CD14-positive monocyte (primary cell): ENCODE results near the gene SNX19. TPM values are rescaled to one million over a fixed set of nuclear protein-coding genes. Genes with fewer than 3 reads are reported as not detected.

ENCODE experiments used
- DNase-seq, 3 donors: peaks; one replicate each; pipeline ENCODE4 v3.0.0-alpha.2; 2011 to 2022
- H2AFZ ChIP-seq: 2 replicates; pipeline ENCODE4 v1.6.0; 2012; ENCODE audit warnings: mild to moderate bottlenecking, low read depth, low read length, inconsistent platforms; ENCODE audit not compliant: insufficient read depth, poor library complexity, severe bottlenecking
- H3K27ac ChIP-seq, 2 donors: 1 replicate in 1 of 2; 2 replicates in 1 of 2; pipeline ENCODE4 v1.5.1; 2012 to 2013; ENCODE audit warnings: low read length in 2 of 2, control low read depth in 1 of 2, inconsistent platforms in 1 of 2, low read depth in 1 of 2, mild to moderate bottlenecking in 1 of 2
- H3K27me3 ChIP-seq, 2 donors: one replicate each; pipeline versions ENCODE4 v1.6.0 to v1.6.1; 2011 to 2013; ENCODE audit warnings: low read length in 2 of 2; ENCODE audit not compliant: control insufficient read depth in 2 of 2, insufficient read depth in 2 of 2
- H3K36me3 ChIP-seq, 2 donors: replicated peaks in 1 of 2; 1 replicate in 1 of 2; 2 replicates in 1 of 2; pipeline versions ENCODE4 v1.5.1 to v1.6.1; 2012 to 2013; ENCODE audit warnings: low read length in 2 of 2, control low read depth in 1 of 2, inconsistent platforms in 1 of 2, mild to moderate bottlenecking in 1 of 2; ENCODE audit not compliant: insufficient read depth in 2 of 2, control insufficient read depth in 1 of 2
- H3K4me1 ChIP-seq, 2 donors: 1 replicate in 1 of 2; 2 replicates in 1 of 2; pipeline versions ENCODE4 v1.5.1 to v1.6.1; 2012 to 2013; ENCODE audit warnings: low read length in 2 of 2, control low read depth in 1 of 2, inconsistent platforms in 1 of 2, mild to moderate bottlenecking in 1 of 2, moderate library complexity in 1 of 2; ENCODE audit not compliant: insufficient read depth in 2 of 2, control insufficient read depth in 1 of 2
- H3K4me2 ChIP-seq: replicated peaks from 2 replicates; pipeline ENCODE3; 2012; ENCODE audit warnings: low read length, moderate library complexity, mild to moderate bottlenecking; ENCODE audit not compliant: poor library complexity, severe bottlenecking; ENCODE audit errors: extremely low read depth
- H3K4me3 ChIP-seq, 3 experiments: fragments of 200-600 bp in 1 of 3; sonication (generic) in 1 of 3; replicated peaks in 1 of 3; 1 replicate in 2 of 3; 2 replicates in 1 of 3; pipeline ENCODE4 v1.5.1; 2011 to 2013; ENCODE audit warnings: low read length in 3 of 3, mild to moderate bottlenecking in 3 of 3, control low read depth in 2 of 3, low read depth in 2 of 3, inconsistent platforms in 1 of 3, moderate library complexity in 1 of 3
- H3K79me2 ChIP-seq: 2 replicates; pipeline ENCODE4 v1.6.0; 2012; ENCODE audit warnings: mild to moderate bottlenecking, control low read depth, inconsistent platforms, low read length, moderate library complexity; ENCODE audit not compliant: insufficient read depth
- H3K9ac ChIP-seq: 2 replicates; pipeline ENCODE4 v1.6.0; 2017; ENCODE audit warnings: low read length, mild to moderate bottlenecking; ENCODE audit not compliant: insufficient read depth, poor library complexity, severe bottlenecking
- H3K9me3 ChIP-seq, 2 donors: replicated peaks in 1 of 2; 1 replicate in 1 of 2; 2 replicates in 1 of 2; pipeline versions ENCODE4 v1.5.1 to v1.6.1; 2012 to 2013; ENCODE audit warnings: low read length in 2 of 2, control low read depth in 1 of 2; ENCODE audit not compliant: control insufficient read depth in 1 of 2, insufficient read depth in 1 of 2
- H4K20me1 ChIP-seq: 2 replicates; pipeline ENCODE4 v1.6.0; 2012; ENCODE audit warnings: mild to moderate bottlenecking, low read length, control low read depth, moderate library complexity; ENCODE audit not compliant: insufficient read depth
- H3K27ac Mint-ChIP-seq, 7 donors: one replicate each; pipeline ENCODE4 v1.8.0; 2020; ENCODE audit warnings: mild to moderate bottlenecking in 7 of 7, mixed read lengths in 7 of 7, moderate library complexity in 6 of 7, inconsistent platforms in 2 of 7
- H3K27me3 Mint-ChIP-seq, 3 donors: one replicate each; pipeline ENCODE4 v1.8.0; 2021 to 2022; ENCODE audit warnings: low read depth in 3 of 3, mild to moderate bottlenecking in 3 of 3, mixed read lengths in 3 of 3, moderate library complexity in 3 of 3, inconsistent platforms in 1 of 3
- H3K36me3 Mint-ChIP-seq, 2 donors: one replicate each; pipeline ENCODE4 v1.8.0; 2020; ENCODE audit warnings: mixed read lengths in 2 of 2, inconsistent platforms in 1 of 2, mild to moderate bottlenecking in 1 of 2
- H3K4me1 Mint-ChIP-seq: one replicate; pipeline ENCODE4 v1.8.0; 2020; ENCODE audit warnings: mild to moderate bottlenecking, mixed read lengths
- H3K4me3 Mint-ChIP-seq, 2 donors: one replicate each; pipeline ENCODE4 v1.8.0; 2020; ENCODE audit warnings: mild to moderate bottlenecking in 2 of 2, mixed read lengths in 2 of 2, moderate library complexity in 1 of 2
- H3K9me3 Mint-ChIP-seq, 7 donors: one replicate each; pipeline ENCODE4 v1.8.0; 2020 to 2022; ENCODE audit warnings: mixed read lengths in 7 of 7, mild to moderate bottlenecking in 6 of 7, moderate library complexity in 6 of 7, inconsistent platforms in 2 of 7
- WGBS: methylation state at CpG from one replicate; pipeline ENCODE4 v1.1.5; 2013; ENCODE audit warnings: missing lambda C conversion rate; ENCODE audit not compliant: insufficient coverage; 5-methylcytosine and 5-hydroxymethylcytosine counted together
- intact Hi-C, 2 donors: fragments of 100-400 bp; cut with micrococcal nuclease; formaldehyde crosslinking; loops; one replicate each; pipeline versions ENCODE4 v1.15.0 to v1.15.1; 2023
- polyA plus RNA-seq, 3 donors: library from polyadenylated mRNA; depleted of rRNA in 1 of 3; unstranded in 2 of 3; stranded (reverse) in 1 of 3; fragments of 300-500 nt in 2 of 3; fragments of >200 nt in 1 of 3; fragmentation: Illumina TruSeq in 2 of 3; gene quantifications; 1 replicate in 2 of 3; 2 replicates in 1 of 3; pipeline ENCODE4 v1.2.3, GENCODE V29; 2012 to 2021
- TF ChIP-seq, protein P1 (sequence below): fragments of 200-600 bp; IDR thresholded peaks from one replicate; pipeline ENCODE4 v1.8.0; 2022; ENCODE audit warnings: antibody characterized with exemption, mild to moderate bottlenecking

Gene SNX19
- polyA plus RNA-seq, 3 donors = 13.6 to 23.3 (median 17.6) TPM

DNA sequence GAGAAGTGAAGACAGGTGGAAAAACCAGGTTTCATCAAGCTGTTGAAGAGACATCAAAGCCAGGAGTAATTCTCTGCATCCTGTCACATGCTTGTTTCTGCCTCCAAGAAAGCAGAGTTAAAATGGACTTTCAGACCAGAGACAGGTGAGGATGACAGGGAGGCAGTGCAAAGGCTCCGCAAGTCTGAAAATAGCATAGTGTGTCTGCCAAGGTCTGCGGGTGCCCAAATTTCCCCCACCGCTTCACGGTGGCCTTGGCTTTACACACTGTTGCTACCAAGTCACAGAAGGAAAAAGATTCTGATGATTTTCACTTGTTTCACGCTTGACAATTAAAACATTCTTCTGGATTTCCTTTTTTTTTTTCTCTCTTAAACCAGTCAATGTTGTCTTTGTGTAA is 44.2 kb downstream of the SNX19 start:
- H3K27ac Mint-ChIP-seq = no peak overlapping the region
- H3K4me2 ChIP-seq = no peak overlapping the region
- no peaks in the 10 kb centered on the region for H4K20me1 ChIP-seq
- no peaks in the 10 kb centered on the region for H3K27me3 ChIP-seq
- WGBS = 100% methylated on average over 4 of the region's 5 CpGs
- no peaks in the 10 kb centered on the region for H3K9me3 ChIP-seq
- no peaks in the 10 kb centered on the region for H3K27me3 Mint-ChIP-seq
- peaks cover 54 to 87% of the 10 kb centered on the region in 2 donors for H3K36me3 ChIP-seq
- TF ChIP-seq, protein P1, sequence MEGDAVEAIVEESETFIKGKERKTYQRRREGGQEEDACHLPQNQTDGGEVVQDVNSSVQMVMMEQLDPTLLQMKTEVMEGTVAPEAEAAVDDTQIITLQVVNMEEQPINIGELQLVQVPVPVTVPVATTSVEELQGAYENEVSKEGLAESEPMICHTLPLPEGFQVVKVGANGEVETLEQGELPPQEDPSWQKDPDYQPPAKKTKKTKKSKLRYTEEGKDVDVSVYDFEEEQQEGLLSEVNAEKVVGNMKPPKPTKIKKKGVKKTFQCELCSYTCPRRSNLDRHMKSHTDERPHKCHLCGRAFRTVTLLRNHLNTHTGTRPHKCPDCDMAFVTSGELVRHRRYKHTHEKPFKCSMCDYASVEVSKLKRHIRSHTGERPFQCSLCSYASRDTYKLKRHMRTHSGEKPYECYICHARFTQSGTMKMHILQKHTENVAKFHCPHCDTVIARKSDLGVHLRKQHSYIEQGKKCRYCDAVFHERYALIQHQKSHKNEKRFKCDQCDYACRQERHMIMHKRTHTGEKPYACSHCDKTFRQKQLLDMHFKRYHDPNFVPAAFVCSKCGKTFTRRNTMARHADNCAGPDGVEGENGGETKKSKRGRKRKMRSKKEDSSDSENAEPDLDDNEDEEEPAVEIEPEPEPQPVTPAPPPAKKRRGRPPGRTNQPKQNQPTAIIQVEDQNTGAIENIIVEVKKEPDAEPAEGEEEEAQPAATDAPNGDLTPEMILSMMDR = no peak
- no peak overlapping the region for H3K4me3 Mint-ChIP-seq
- DNase-seq = no peak
- no peaks in the 10 kb centered on the region for H3K4me1 Mint-ChIP-seq
- H3K9ac ChIP-seq = no peak overlapping the region
- no peaks in the 10 kb centered on the region for H3K79me2 ChIP-seq
- H3K36me3 Mint-ChIP-seq = peaks cover 74 to 87% of the 10 kb centered on the region in 2 donors
- no peak overlapping the region for H2AFZ ChIP-seq
- H3K27ac ChIP-seq = no peak overlapping the region
- H3K4me1 ChIP-seq = no peaks in the 10 kb centered on the region
- H3K9me3 Mint-ChIP-seq = no peaks in the 10 kb centered on the region
- intact Hi-C loops = no loop called here
- no peak overlapping the region for H3K4me3 ChIP-seq

GRCh38 chr11:130871616-130872015 is 44.7 kb downstream of the SNX19 start:
- no peaks in the 10 kb centered on the region for H4K20me1 ChIP-seq
- no peak for DNase-seq
- no peak overlapping the region for H3K4me2 ChIP-seq
- no peak overlapping the region for H3K4me3 ChIP-seq
- H3K36me3 Mint-ChIP-seq = peaks cover 69 to 82% of the 10 kb centered on the region in 2 donors
- peak overlapping the region in 1 of 7 donors; percentile 13 for H3K27ac Mint-ChIP-seq
- H3K9me3 Mint-ChIP-seq = no peaks in the 10 kb centered on the region
- H3K27me3 ChIP-seq = no peaks in the 10 kb centered on the region
- TF ChIP-seq, protein P1 = no peak
- H3K9me3 ChIP-seq = no peaks in the 10 kb centered on the region
- H3K9ac ChIP-seq = no peak overlapping the region
- no CpG with 5 or more reads among the region's 2 CpGs for WGBS
- H3K79me2 ChIP-seq = no peaks in the 10 kb centered on the region
- H3K4me1 Mint-ChIP-seq = no peaks in the 10 kb centered on the region
- H3K27ac ChIP-seq = no peak overlapping the region
- no peak overlapping the region for H2AFZ ChIP-seq
- no peak overlapping the region for H3K4me3 Mint-ChIP-seq
- H3K36me3 ChIP-seq = peaks cover 49 to 82% of the 10 kb centered on the region in 2 donors
- H3K27me3 Mint-ChIP-seq = no peaks in the 10 kb centered on the region
- no peaks in the 10 kb centered on the region for H3K4me1 ChIP-seq
- intact Hi-C loops = no loop called here
